H1 (cell line): ENCODE measurements around the gene ZNF674.

ENCODE experiments used
- EZH2 ChIP-seq: fragments of 200-600 bp; sonication (generic); IDR thresholded peaks from 2 replicates; pipeline ENCODE4 v1.7.1; 2012; ENCODE audit warnings: low read depth, mild to moderate bottlenecking, moderate library complexity, low read length, inconsistent platforms; ENCODE audit not compliant: severe bottlenecking
- JUN ChIP-seq: IDR thresholded peaks from 2 replicates; pipeline ENCODE4 v1.6.1; 2011; ENCODE audit warnings: low read depth, mild to moderate bottlenecking, improper control_type of control experiment, low read length
- POLR2A ChIP-seq, 2 experiments: IDR thresholded peaks; 1 replicate in 1 of 2; 2 replicates in 1 of 2; pipeline ENCODE4 v1.6.1; 2011; ENCODE audit warnings: low read depth in 2 of 2, low read length in 2 of 2, mild to moderate bottlenecking in 2 of 2; ENCODE audit errors: control extremely low read depth in 1 of 2

DNA sequence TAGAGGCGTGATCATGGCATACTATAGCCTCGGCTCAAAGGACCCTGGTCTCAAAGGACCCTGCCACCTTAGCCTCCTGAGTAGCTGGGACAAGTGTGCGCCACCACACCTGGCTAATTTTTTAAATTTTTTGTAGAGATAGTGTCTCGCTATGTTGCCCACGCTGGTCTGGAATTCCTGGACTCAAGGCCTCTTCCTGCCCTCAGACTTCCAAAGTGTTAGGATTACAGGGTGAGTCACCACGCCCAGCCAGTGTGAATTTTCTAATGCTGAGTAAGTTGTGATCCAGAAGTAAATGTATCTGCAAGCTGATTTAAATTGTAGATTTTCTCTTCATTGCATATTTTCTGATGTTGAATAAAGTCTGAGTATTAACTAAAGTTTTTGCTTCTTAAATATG is 2.6 kb upstream of the ZNF674 start:
- TF ChIP-seq POLR2A (IDR thresholded peaks at IDR 0.05; ENCODE audit: control extremely low read depth in 1 of 2, low read depth in 2 of 2, low read length in 2 of 2) (no peak), EZH2 (no peak), JUN (no peak)
